PC-3 (cell line): ENCODE measurements around the gene SHQ1.

ENCODE experiments used
- CTCF ChIP-seq: fragments of 300-600 bp; sonication (generic); conservative IDR thresholded peaks from 2 replicates; pipeline ENCODE4 v1.5.1; 2017; ENCODE audit warnings: antibody characterized with exemption, low read depth, mild to moderate bottlenecking, low read length
- EZH2 ChIP-seq: fragments of 300-600 bp; sonication (generic); IDR thresholded peaks from one replicate; pipeline ENCODE4 v1.6.1; 2017; ENCODE audit warnings: antibody characterized with exemption, mild to moderate bottlenecking, low read length; ENCODE audit not compliant: unreplicated experiment
- EZH2phosphoT487 ChIP-seq: fragments of 300-600 bp; sonication (generic); IDR thresholded peaks from 2 replicates; pipeline ENCODE4 v1.6.1; 2018; ENCODE audit warnings: mild to moderate bottlenecking, antibody characterized with exemption, low read length, borderline replicate concordance

- TF ChIP-seq CTCF = no peak
- no peak for TF ChIP-seq EZH2
- no peak for TF ChIP-seq EZH2phosphoT487
Observed at GRCh38 chr3:72753495-72753894, 94.8 kb downstream of the SHQ1 start.
